NOMO-1 treated with DMSO at 0.1 percent for 48 hours (cell line): ENCODE results near the gene LGALS9.

ENCODE experiments used
- DNase-seq: peaks from one replicate; lab custom pipeline; 2025; ENCODE audit not compliant: unreplicated experiment; lab: John Stamatoyannopoulos, UW

The LGALS9 gene

DNA sequence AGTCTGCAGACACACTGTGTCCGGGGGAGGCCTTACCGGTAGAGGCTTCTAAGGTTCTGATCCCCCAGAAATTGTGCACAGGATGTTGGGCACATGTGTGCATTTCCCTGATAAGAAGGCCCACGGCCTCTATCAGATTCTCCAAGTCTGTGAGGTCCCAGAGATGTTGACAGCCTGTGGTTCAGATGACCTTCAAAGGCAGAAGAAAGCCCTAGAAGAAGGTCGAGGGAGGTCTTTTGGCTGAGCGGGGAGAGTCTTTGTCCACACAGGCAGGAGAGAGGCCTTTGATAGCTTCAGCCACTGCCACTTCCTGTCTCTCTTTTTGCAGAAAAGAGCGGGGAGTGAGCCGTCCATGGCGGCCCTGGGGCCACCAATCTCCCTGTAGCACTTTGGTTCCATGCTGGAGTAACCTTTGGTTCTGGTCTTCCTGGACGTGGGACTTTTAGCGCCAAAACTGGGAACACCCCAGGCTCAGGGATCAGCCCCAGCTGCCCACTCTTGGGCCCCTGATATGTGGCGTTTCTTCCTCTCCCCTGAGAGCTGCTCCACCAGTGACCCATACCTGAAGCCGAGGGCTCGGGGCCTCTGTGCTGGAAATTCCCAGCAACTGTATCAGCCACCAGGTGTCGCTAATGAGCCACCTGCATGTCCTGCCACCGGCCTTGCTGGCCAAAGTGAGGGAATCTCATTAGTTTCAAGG lies 28.1 kb upstream of the LGALS9 start:
- DNase-seq, result peak; percentile 33

DNA sequence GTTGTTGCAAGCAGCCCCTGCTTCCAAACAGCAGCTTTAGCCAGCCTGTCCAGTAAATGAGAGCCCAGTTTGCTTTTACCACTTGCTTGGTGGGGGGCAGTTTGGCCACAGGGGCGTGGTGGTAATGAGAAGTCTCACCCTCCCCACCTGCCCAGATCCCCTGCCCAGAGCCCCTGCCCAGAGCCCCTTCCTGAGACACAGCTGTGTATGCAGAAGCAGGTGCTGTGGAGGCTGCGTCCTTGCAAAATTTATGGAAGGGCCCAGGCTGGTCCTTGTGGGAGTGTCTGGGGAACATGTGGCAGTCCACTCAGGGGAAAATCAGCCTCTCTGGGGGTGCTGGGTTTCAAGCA lies 27.6 kb upstream of the LGALS9 start:
- no peak for DNase-seq

DNA sequence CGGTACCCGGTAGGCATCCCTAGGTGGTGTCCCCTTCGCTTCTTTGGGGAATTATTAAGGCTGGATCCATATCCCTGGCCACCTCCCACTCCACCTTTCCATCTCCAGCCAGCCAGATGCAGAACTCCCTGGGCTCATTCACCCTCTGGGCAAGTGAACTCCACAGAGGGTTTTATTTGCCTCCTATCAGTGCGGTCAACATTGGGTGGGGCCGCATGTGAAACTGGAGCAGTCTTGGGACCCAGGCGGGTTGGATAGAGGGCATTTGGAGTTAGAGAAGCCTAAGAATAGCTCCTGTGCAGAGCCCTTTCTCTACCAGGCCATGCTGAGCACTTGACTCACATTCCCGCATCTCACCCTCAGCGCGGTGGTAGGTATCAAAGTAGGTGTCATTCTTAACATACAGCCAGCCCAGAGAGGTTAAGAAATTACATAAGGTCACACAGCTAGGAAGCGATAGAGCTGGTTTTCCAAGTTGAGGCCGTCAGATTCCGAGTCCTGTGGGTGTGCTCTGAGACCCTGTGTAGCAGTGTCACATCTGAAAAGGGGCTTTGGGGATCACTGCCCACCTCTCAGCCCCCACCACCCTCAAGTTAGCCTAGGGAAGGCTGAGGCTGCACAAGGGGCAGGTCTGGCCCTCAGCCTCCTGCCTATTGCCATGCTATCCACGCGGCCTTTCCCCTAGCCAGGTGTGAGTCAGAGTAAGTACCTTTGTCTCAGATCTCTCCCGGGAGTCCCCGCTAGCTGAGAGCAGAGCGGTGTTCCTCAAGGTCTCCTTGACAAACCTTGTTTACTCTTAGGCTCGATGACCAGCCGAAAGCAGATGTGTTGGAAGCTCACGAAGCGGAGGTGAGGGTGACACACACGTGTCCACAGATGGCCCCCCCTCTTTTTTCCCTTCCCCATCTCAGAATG lies 26.9 kb upstream of the LGALS9 start:
- DNase-seq, result no peak

DNA sequence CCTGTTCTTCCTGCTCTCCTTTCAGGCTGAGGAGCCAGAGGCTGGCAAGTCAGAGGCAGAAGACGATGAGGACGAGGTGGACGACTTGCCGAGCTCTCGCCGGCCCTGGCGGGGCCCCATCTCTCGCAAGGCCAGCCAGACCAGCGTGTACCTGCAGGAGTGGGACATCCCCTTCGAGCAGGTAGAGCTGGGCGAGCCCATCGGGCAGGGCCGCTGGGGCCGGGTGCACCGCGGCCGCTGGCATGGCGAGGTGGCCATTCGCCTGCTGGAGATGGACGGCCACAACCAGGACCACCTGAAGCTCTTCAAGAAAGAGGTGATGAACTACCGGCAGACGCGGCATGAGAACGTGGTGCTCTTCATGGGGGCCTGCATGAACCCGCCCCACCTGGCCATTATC lies 25.6 kb upstream of the LGALS9 start:
- DNase-seq, result no peak

DNA sequence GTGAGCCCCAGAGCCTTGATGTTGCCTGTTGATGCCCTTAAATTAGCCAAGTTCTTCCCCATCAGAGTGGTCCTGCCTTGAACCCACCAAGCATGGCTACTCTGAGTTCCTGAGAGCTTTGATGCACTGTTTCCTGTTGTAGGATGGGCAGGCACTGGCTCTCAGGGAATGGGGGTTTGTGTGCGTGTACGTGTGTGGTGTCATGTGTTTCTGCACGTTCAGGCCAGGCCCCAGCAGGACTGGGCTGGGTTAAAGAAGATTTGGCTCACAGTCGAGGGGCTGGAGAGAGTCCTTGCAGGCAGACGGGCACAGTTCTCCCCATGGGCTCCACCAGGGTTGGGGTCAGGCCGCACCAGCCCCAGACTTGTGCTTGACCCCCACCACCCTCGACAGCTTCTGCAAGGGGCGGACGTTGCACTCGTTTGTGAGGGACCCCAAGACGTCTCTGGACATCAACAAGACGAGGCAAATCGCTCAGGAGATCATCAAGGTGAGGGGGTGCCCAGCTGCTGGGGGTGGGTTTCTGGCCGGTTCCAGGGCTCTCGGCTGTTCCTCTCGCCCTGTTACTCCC lies 23.4 kb upstream of the LGALS9 start:
- no peak for DNase-seq

DNA sequence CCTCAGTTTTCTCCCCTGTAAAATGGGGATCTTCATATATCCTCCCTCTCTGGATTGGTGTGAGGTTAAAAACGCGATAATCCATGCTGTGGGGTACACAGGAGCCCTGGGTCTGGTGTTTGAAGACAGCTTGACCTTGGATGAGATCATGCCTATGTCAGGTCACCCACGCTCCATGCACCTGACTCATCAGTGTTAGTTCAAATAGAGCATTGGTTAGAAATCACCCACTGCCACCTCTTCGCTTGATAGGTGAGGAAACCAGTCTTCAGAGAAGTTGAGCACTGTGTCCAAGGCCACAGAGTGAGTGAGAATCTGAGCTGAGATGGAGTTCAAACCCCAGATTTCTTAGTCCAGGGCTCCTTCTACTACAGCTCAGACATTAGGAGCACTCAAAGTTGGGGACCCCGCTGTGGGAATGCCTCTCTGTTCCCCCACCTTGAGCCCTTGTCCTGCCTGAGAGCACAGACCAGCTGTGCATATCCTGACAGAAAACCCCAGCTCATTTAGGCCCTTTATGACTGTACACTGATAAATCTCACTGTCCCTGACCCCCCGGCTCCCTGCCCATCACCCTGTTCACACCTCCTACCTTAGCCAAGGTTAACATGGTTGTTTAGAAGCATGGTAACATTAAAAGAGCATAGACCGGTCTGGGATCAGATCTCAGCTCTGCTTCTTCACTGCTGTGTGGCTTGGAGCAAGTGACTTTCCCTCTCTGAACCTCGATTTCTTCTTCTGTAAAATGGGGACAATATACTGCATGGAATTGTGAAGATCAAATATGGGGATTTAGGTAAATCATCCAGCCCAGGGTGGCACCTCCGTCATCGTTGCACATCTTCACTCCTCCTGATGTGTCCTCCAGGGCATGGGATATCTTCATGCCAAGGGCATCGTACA lies 22.4 kb upstream of the LGALS9 start:
- DNase-seq, result no peak

DNA sequence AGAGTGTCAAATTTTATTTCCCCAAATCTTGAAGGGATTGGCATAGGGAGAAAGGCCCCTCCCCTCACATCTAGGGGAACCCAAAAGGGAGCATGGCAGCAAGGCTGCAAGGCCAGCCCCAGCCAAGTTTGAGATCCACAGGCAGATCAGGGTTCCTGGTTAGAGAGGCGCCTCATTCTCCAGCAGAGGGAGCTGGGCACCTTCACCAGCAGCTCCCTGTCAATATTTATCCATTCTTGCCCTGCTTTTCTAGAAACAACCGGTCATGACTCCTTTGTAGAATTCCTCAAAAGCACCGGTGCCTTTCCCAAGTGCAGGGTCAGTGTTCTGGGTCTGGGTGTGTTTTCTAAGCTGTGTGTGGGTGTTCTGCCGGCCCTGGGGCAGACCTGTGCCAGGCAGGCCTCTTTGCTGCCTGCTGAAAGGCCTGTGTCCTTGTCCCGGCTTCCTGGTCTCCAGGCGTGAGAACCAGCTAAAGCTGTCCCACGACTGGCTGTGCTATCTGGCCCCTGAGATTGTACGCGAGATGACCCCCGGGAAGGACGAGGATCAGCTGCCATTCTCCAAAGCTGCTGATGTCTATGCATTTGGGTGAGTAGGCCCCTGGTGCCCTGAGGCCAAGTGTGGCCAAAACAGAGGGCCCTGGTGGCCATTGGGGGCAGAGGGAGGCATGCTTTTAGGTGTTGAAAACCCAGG lies 21.2 kb upstream of the LGALS9 start:
- peak; percentile 26 for DNase-seq

DNA sequence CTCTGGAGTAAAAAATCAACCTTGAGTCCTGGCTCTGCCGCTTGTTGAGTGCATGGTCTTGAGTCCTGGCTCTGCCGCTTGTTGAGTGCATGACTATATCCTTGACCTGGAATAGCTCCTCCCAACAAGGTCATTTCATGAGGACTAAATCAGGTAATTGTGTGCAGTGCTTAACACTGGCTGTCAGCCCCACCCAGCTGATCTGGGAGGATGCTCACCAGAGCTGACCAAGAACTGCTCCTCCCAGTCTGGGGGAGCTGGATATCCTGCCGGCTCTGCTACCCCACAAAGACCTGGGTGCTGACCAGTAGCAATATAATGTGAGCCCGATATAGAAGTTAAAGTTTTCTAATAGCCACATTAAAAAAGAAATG lies 20.7 kb upstream of the LGALS9 start:
- DNase-seq, result no peak

DNA sequence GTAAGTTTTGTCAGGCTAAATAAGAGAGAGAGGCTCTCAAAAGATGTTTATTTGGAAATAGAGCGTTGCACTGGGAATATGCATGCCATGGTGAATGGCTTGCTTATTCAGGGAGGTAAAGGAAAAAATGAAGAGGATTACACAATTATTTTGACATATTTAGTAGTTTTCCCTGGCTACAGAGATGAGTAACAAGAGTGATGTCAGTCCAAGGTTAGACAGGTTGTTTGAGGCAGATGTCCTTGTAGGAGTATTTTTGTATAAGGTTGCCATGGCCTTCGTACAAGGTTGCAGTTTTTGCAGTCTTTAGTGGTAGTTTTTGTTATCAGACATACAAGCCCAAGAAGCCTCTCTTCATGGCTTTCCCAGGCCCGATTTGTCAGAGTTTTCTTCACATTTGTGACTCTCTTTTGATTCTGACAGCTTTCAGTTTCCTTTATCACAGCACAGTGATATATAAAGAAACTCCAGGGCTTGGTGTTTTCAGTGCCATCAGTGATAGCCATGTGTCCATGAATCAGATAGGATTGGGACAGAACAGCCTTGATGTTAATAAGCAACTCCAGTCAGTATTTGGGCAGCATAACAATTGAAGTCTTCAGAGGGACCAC lies 18.7 kb upstream of the LGALS9 start:
- DNase-seq, result no peak

DNA sequence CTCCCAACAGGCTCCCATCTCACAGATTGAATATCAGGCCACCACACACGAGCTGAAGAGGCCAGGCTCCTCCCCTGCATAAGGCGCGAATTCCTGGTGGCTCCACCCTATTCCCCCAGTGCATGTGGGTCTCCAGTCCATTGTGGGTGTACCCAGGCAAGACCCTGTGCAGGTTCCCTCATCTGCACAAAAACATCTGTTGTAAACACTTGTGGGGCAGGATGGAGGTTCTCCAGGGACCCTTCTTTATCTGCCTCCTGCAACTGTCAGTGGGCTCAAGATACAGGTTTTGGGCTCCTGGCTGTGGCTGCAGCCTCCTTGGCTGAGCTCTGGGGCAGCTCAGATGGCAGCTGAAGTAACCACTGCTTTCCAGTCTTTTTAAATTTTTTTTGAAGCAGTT lies 17.6 kb upstream of the LGALS9 start:
- no peak for DNase-seq

DNA sequence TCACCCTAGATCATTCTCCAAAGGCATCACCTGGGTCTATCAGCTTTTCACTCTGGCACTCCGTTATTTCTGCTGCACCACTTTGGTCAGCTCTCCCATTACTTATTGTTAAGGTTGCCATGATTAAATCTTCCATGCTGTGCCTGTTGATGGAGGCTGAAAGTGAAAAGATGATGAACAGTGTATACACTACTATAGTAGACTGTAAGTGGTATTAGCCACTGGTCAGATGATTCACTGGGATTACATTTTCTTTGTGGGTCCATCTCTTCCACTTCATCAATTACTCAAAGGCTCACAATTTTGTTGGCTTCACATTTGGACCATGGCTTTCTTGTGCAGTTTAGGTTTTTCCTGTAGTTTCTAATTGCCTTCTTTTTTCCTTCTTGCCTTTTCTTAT lies 15.9 kb upstream of the LGALS9 start:
- no peak for DNase-seq

DNA sequence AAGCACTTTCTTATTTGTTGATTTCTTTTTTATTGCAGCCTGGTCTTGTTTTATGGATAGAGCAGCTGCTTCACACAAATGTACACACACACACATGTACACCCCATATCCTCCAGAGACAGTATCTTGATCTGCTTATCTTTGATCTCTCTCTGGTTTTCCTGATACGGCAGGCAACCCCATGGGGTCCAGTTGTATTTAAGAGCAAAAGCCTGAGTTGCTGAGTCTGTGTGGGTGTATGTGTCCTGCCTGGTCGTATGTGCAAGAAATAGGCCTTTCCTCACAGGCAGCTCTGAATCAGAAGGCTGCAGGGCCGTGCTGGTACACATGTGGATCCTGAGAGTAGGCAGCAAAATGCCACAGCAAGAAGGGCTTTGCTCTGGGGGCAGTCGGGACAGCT lies 14.6 kb upstream of the LGALS9 start:
- DNase-seq, result no peak

DNA sequence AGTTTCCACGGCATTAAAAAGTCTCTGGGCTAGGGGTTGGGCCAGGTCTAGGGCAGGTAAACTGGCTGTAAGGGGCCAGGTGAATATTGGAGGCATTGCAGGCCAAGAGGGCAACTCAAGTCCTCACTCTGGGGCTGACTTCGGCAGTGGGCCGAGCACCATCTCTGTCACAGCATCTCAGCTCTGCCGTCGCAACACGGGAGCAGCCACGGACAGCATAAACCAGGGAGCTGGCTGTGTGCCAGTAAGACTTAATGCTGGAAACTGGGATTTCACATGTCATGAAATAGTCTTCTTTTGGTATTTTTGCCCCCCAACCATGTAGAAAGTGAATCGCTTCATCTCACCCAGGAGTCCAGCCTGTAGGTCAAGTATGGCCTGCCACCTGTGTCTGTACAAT lies 12.6 kb upstream of the LGALS9 start:
- DNase-seq, result no peak

DNA sequence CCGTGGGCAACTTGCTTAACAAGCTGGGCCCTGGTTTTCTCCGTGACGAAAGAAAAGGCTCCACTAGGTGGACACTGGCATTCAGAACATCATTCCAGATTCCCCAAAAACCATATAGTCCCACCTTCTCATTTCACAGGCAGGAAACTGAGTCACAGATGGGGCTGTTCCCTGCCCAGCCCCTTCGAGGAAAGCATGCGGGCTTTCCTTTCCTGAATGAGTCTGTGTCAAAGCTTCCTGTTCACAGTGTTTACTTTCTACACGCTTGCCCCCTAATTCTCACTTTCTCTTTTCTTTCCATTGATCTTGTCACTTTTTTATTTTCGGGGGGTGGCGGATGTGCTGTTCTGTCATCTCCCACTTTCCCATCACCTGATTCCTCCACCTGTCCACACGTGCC lies 10.3 kb upstream of the LGALS9 start:
- no peak for DNase-seq

DNA sequence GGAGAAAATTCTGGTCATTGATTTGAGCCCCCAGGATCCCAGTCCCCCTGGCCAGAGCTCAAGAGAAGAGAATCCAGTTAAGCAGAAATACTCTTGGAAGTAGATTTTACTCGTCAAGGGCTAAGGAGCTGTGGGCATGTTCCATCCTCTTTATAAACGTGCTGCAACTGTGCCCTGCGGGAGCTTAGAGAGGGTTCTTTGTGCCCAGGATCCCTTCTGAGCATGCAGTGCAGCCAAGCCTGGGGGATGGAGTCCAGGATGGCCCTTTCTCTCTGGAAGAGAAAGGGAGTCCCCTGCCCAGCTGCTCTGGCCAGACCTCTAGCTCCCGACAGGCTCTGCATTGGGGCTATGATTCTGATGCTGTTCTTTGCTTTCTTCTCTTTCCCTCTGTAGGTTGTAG lies 9.5 kb upstream of the LGALS9 start:
- no peak for DNase-seq

DNA sequence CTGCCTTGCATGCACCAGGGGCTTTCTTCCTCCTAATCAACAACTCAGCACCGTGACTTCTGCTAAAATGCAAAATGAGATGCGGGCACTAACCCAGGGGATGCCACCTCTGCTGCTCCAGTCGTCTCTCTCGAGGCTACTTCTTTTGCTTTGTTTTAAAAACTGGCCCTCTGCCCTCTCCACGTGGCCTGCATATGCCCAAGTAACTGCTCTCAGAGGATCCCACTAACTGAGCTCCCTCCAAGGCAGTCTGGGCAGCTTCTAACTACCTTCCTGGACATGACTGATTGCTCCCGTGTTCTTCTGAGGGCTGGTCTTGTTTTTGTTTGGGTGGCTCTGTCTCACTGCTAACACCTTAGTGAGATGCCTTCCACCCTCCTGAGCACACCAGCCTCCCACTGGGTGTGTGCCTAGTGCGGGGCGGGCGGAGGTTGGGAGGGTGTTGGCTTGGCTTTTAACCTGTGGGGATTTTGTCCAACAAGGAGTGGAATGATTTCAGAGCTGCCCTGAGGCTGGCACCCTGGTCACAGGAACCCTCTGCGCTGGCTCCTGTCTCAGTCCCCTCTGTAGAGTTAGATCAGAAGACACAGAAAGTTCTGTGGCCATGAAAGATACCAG lies 8.9 kb upstream of the LGALS9 start:
- no peak for DNase-seq

DNA sequence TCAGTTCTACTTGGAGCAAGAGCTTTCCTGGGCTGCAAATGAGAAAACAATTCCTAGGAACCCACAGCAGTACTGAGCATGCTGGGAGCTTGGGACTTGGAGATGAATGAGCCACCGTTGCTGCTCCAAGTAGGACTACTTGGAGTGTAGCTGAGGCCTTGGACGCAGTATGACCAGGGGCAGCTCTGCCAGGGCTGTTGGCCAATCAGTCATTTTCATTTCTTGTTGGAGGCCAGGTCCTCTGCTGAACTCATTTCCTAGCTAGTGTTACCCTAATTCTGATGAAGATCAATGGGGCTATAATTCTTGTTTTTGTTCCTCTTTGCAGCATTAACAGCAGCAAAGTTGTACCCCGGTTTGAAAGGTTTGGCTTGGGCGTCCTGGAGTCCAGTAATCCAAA lies 8.0 kb upstream of the LGALS9 start:
- no peak for DNase-seq

DNA sequence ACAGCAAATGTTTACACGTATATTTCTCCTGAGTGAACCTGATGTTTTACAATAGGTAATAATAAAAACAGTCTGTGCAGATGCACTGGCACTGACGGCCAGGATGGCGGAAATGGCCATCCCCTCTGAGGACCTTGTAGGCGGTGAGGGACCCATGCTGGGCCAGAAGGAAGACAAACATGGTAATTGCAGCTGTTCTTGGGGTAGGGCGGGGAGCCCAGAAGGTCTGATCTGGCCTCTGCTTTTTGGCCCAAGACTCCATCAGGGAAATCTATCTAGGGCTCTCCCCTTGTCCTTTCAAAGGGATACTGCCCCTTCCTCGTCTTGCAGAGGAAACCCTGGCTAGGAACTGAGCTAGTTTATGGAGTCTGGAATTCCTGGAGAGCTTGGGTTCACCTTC lies 7.4 kb upstream of the LGALS9 start:
- DNase-seq, result no peak

DNA sequence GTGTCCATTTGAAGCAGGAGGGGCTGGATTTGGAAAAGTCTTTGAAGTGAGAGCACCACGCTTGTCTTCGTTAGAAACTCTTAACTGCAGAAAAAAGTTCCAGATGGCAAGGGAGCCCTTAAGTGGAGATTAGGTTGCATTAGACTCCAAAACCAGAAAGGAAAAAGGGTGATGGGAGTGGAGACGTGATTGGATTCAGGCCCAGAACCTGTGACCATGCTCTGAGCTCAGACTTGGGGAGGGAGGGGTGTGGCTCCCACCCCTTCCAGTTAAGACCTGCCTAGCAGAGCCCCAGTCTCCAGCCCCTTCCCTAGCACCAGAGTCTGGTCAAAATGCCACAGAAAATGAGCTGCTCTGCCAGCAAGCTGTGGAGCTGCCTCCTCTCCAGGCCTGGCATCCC lies 6.4 kb upstream of the LGALS9 start:
- no peak for DNase-seq

DNA sequence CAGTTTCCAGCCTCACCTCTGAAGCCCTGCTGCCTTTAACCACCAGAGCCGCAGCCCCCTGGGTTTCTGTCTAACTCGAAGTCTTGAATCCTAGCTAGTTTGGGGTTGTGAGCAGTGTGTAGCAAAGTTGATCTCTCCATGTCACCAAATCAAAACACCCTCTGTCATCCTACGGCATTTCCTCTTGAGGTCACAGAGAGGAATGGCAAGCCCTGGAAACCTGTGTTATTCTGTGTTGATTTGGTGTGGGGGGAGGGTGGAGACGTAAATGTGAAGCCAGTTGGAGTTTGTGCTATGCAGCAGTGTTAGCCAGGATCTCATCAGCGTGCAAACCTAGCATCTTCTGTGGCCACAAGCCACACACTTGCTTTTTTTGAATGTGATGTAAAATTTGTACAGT lies 5.1 kb upstream of the LGALS9 start:
- DNase-seq, result no peak
